Measurements from ENCODE around the gene KMT2B. TPM values are rescaled to one million over a fixed set of nuclear protein-coding genes. Genes with fewer than 3 reads are reported as not detected.

KMT2B gene
- total RNA-seq, 4 donors from 2014 or later, result 7.5 to 33.7 (median 15.6) TPM

DNA sequence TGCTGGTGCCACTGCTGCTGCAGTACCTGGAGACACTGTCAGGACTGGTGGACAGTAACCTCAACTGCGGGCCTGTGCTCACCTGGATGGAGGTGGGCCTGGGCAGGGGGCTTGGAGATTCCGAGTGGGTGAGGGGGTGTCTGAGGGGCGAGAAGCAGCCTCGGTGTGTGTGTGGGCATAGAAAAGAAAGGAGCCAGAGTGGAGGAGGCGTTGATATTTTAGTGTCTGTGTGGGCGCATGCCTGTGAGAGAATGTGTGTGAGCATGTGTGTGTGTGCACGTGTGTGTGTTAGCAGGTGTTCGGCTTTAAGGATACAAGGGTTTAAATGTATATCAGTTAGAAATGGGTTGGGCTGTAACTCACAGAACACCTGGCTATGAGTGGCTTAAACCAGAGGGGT, 61.2 kb downstream of the KMT2B start:
- WGBS, 2 donors, result 88 to 90% methylated on average over 8 of the region's 8 CpGs
- TF ChIP-seq POLR2A (IDR thresholded peaks at IDR 0.05), result no peak
- TF ChIP-seq, protein P1, sequence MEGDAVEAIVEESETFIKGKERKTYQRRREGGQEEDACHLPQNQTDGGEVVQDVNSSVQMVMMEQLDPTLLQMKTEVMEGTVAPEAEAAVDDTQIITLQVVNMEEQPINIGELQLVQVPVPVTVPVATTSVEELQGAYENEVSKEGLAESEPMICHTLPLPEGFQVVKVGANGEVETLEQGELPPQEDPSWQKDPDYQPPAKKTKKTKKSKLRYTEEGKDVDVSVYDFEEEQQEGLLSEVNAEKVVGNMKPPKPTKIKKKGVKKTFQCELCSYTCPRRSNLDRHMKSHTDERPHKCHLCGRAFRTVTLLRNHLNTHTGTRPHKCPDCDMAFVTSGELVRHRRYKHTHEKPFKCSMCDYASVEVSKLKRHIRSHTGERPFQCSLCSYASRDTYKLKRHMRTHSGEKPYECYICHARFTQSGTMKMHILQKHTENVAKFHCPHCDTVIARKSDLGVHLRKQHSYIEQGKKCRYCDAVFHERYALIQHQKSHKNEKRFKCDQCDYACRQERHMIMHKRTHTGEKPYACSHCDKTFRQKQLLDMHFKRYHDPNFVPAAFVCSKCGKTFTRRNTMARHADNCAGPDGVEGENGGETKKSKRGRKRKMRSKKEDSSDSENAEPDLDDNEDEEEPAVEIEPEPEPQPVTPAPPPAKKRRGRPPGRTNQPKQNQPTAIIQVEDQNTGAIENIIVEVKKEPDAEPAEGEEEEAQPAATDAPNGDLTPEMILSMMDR (IDR thresholded peaks at IDR 0.05), result no peak

GRCh38 chr19:35780058-35780457, 62.3 kb downstream of the KMT2B start:
- Histone ChIP-seq H3K27ac (no peak overlapping the region), H3K4me1 (peaks cover 5 to 13% (median 8%) of the 10 kb centered on the region in 3 donors), H3K4me3 (no peak overlapping the region), H3K27me3 (no peaks in the 10 kb centered on the region), H3K9me3 (no peaks in the 10 kb centered on the region), H3K36me3 (peaks cover 0 to 62% (median 0%) of the 10 kb centered on the region in 3 donors)
- 89 to 100% methylated on average over 3 to 16 of the region's 16 CpGs for WGBS, 2 donors
- TF ChIP-seq, protein P1 (IDR thresholded peaks at IDR 0.05), result no peak
- no peak for TF ChIP-seq POLR2A (IDR thresholded peaks at IDR 0.05)
- intact Hi-C loops (cut with DNase I), result no loop called here
- no peak for DNase-seq

More for the DNA sequence above, 61.2 kb downstream of the KMT2B start:
- H3K27ac ChIP-seq, result no peak overlapping the region
- no peak for DNase-seq
- H3K27me3 ChIP-seq, result no peaks in the 10 kb centered on the region
- H3K36me3 ChIP-seq, result peaks cover 0 to 52% (median 0%) of the 10 kb centered on the region in 3 donors
- H3K4me3 ChIP-seq, result no peak overlapping the region
- H3K4me1 ChIP-seq, result peaks cover 10 to 19% (median 13%) of the 10 kb centered on the region in 3 donors
- H3K9me3 ChIP-seq, result no peaks in the 10 kb centered on the region
- intact Hi-C loops (cut with DNase I), result no loop called here

GRCh38 chr19:35780717-35781116, 62.9 kb downstream of the KMT2B start:
- no peak for TF ChIP-seq POLR2A (IDR thresholded peaks at IDR 0.05)
- TF ChIP-seq, protein P1 (IDR thresholded peaks at IDR 0.05), result no peak
- H3K27me3 ChIP-seq, result no peaks in the 10 kb centered on the region
- H3K36me3 ChIP-seq, result peaks cover 0 to 65% (median 0%) of the 10 kb centered on the region in 3 donors
- WGBS, 2 donors, result 92% methylated on average over 9 to 15 of the region's 20 CpGs
- no peak overlapping the region for H3K27ac ChIP-seq
- no peaks in the 10 kb centered on the region for H3K9me3 ChIP-seq
- peaks cover 5 to 10% (median 5%) of the 10 kb centered on the region in 3 donors for H3K4me1 ChIP-seq
- intact Hi-C loops (cut with DNase I), result no loop called here
- no peak overlapping the region for H3K4me3 ChIP-seq
- DNase-seq, result no peak

DNA sequence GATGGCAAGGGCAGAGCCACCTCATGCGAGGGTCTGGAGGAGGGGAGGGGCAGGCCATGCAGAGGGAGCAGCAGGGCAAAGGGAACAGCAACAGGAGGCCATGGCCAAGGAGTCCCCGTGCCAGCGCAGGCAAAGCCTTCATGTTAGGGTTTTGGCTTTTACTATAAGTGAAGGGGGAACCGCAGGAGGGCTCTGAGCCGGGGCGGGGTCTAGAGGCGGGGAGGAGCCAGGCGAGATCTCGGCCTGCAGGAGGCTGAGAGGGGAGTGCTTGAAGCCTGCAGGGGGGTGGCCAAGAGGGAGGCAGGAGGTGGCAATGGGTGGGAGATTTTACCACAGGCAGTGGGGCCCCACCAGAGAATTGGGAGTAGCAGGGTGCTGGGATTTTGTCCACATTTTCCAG, 63.8 kb downstream of the KMT2B start:
- intact Hi-C loops (cut with DNase I), result no loop called here
- no peak overlapping the region for H3K27ac ChIP-seq
- no peak overlapping the region for H3K4me3 ChIP-seq
- peaks cover 0 to under 1% (median 0%) of the 10 kb centered on the region in 3 donors for H3K4me1 ChIP-seq
- peaks cover 0 to 65% (median 0%) of the 10 kb centered on the region in 3 donors for H3K36me3 ChIP-seq
- DNase-seq, result no peak
- no peaks in the 10 kb centered on the region for H3K9me3 ChIP-seq
- H3K27me3 ChIP-seq, result no peaks in the 10 kb centered on the region
- WGBS, 2 donors, result 85 to 93% methylated on average over 6 to 8 of the region's 9 CpGs
- TF ChIP-seq, protein P1 (IDR thresholded peaks at IDR 0.05), result no peak
- no peak for TF ChIP-seq POLR2A (IDR thresholded peaks at IDR 0.05)

GRCh38 chr19:35782589-35782988, 64.8 kb downstream of the KMT2B start:
- 91 to 95% methylated on average over 4 to 8 of the region's 12 CpGs for WGBS, 2 donors
- no peak for DNase-seq

More at GRCh38 chr19:35782589-35782988, 64.8 kb downstream of the KMT2B start:
- no peaks in the 10 kb centered on the region for H3K27me3 ChIP-seq
- TF ChIP-seq, protein P1 (IDR thresholded peaks at IDR 0.05), result no peak
- TF ChIP-seq POLR2A (IDR thresholded peaks at IDR 0.05), result no peak
- no peak overlapping the region for H3K27ac ChIP-seq
- peaks cover 0 to 73% (median 0%) of the 10 kb centered on the region in 3 donors for H3K36me3 ChIP-seq
- no peak overlapping the region for H3K4me3 ChIP-seq
- no peaks in the 10 kb centered on the region for H3K9me3 ChIP-seq
- no peaks in the 10 kb centered on the region for H3K4me1 ChIP-seq
- intact Hi-C loops (cut with DNase I), result no loop called here
